Germinal center (tissue), 1 donor: ENCODE data around the gene ADAMTS19.

Experiments used
- DNase-seq: peaks from one replicate; pipeline ENCODE4 v3.0.0; 2012; ENCODE audit warnings: mixed read lengths, low spot score

The ADAMTS19 gene

DNA sequence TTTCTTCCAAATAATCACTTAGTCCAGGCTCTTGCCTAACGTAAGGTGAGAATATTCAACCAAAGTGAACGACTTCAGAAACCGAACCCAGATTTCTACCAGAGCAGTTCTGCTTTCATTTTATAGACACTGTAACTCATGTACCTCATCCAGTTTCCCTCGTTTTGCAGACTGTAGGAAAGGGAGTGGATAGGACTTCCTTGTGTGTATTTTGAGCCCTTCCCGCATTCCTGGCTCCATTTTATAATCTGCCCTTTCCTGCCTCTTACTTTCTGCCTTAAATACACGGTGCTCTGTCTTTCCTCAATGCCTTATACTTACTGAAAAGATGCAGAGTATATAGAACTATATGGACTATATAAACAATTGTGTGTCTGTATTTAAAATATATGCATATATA is 308.6 kb downstream of the ADAMTS19 start:
- no peak for DNase-seq

DNA sequence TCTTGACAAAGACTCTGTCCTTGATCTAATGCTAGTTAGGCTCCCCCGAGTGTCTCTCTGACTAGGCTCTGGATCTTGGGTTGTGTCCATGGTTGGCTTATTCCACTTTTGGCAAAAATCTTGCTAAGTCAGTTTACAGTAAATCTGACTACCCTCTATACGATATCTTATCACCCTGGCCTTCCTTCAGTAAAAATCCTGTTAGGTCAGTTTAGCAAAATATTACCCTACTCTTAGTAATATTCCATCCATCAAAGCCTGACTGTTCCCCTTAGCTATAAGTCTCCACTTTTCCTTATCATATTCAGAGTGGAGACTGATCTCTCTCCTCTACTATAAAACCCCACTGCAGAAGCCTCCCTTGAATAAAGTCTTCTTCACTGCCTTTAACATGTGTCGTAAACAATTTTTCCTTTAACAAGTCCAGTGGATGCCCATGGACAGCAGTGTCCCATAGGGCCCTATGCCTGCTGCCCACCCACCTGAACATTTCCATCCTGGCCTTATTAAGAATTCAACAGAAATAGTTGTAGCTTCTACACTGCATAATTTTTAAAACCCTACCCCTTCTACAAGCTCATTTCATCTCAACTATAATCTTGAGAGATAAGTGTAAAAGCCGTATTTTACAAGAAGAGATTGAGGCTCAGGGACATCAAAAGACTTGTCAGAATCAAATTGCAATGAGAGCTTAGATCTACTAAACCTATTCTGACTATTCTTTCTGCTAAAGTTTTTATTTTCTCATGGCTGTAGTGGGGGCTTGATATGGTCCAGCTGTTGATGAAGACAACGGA is 310.1 kb downstream of the ADAMTS19 start:
- DNase-seq: no peak

GRCh38 chr5:129771058-129771838 is 311.1 kb downstream of the ADAMTS19 start:
- DNase-seq: peak; percentile 21

DNA sequence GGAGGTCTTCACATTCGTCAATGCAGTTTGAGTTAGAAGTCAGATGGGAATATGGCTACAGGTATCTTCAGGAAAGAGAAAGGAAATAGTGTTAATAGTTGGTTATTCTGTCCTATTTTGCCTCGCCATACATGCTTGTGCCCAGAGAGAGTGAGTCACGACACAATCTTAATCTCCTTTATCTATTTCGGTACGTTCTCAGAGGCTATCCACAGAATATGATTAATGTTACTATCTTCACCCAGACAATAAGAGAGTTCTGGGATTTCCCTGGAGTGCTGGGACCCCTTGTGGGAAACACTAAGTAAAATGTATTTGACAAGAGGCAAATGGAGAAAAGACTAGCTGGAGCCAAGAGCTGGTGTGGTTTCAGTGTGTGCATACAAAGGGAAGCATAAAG is 313.3 kb downstream of the ADAMTS19 start:
- DNase-seq: no peak

- no peak for DNase-seq
These were observed 321.5 kb downstream of the ADAMTS19 start for GRCh38 chr5:129781594-129781993.
